ENCODE results near the gene ABCB8. TPM values are rescaled to one million over a fixed set of nuclear protein-coding genes. Genes with fewer than 3 reads are reported as not detected.
A peak's percentile ranks its signal among the peaks of the same experiment; 100 is the strongest.

ABCB8 gene
- total and polyA plus RNA-seq, 2 donors (not counting 3 experiments of a cell fraction or from before 2014, with no cell fraction given) = 38.0 to 46.3 TPM

DNA sequence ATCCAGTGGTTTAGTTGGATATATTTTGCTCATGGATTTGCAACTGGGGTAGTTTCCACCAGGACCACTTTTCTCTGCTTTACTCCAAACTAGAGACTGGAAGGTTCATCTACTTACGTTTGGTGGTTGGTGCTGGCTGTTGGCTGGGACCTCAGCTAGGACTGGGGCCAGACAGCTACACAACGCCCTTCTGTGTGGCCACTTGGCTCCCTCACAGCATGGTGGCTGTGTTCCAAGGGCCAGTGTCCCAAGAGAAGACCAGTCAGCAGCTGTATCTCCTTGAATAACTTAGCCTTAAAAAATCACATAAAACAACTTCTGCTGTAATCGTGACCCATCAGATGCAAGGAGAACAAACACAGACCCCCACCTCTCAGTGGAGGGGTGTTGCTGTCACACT lies 45.9 kb upstream of the ABCB8 start:
- Histone ChIP-seq H3K9me3 (replicated peaks; ENCODE audit: control insufficient read depth, insufficient read depth, low read length) (no peaks in the 10 kb centered on the region), H3K9ac (replicated peaks; ENCODE audit: extremely low read depth, insufficient read depth, low read length) (no peak overlapping the region), H3K27ac (ENCODE audit: insufficient read depth, low read depth, low read length) (no peak overlapping the region), H3K36me3 (ENCODE audit: control insufficient read depth in 2 of 2, extremely low read depth in 1 of 2, insufficient read depth in 2 of 2, low read length in 2 of 2) (no peaks in the 10 kb centered on the region), H3K9me1 (replicated peaks; ENCODE audit: control insufficient read depth, extremely low read depth, insufficient read depth, low read length) (no peaks in the 10 kb centered on the region), H3K27me3 (ENCODE audit: control insufficient read depth in 2 of 2, insufficient read depth in 2 of 2, low read length in 2 of 2) (peaks cover 37 to 47% of the 10 kb centered on the region in 2 experiments), H3K4me1 (ENCODE audit: control insufficient read depth, extremely low read depth, insufficient read depth, low read length) (no peaks in the 10 kb centered on the region), H3K79me2 (ENCODE audit: control insufficient read depth, insufficient read depth, low read length) (no peaks in the 10 kb centered on the region), H3K4me3 (replicated peaks in 1 of 3; ENCODE audit: insufficient read depth in 1 of 3, low read depth in 1 of 3, low read length in 3 of 3) (no peak overlapping the region), H3K4me2 (ENCODE audit: insufficient read depth, low read length) (no peak overlapping the region), H2AFZ (ENCODE audit: low read depth, low read length) (no peak overlapping the region), H4K20me1 (replicated peaks; ENCODE audit: control insufficient read depth, extremely low read depth, insufficient read depth, low read length) (no peaks in the 10 kb centered on the region)
- CTCF ChIA-PET = no interaction called here
- POLR2A ChIA-PET = no interaction called here
- TF ChIP-seq EZH2 (IDR thresholded peaks at IDR 0.05; ENCODE audit: borderline replicate concordance, low read depth, low read length, severe bottlenecking) (peak; percentile 22), MYC (IDR thresholded peaks at IDR 0.05; ENCODE audit: low read depth, low read length) (no peak)
- TF ChIP-seq, protein P1, sequence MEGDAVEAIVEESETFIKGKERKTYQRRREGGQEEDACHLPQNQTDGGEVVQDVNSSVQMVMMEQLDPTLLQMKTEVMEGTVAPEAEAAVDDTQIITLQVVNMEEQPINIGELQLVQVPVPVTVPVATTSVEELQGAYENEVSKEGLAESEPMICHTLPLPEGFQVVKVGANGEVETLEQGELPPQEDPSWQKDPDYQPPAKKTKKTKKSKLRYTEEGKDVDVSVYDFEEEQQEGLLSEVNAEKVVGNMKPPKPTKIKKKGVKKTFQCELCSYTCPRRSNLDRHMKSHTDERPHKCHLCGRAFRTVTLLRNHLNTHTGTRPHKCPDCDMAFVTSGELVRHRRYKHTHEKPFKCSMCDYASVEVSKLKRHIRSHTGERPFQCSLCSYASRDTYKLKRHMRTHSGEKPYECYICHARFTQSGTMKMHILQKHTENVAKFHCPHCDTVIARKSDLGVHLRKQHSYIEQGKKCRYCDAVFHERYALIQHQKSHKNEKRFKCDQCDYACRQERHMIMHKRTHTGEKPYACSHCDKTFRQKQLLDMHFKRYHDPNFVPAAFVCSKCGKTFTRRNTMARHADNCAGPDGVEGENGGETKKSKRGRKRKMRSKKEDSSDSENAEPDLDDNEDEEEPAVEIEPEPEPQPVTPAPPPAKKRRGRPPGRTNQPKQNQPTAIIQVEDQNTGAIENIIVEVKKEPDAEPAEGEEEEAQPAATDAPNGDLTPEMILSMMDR (IDR thresholded peaks at IDR 0.05; ENCODE audit: extremely low read depth in 1 of 2, insufficient read depth in 1 of 2, low read depth in 1 of 2, low read length in 2 of 2) = no peak
- no peak for FAIRE-seq
- dilution Hi-C loops (cut with MboI; ENCODE audit: extremely low pct_ligation_motif_present, low sequenced_read_pairs) = no loop called here
- DNase-seq (ENCODE audit: low read depth, low spot score) = no peak
- intact Hi-C loops (cut with micrococcal nuclease) = loop anchor here (10.0 kb wide), 1 partner anchor 418 kb away; the partner anchor contains the start of gene GIMAP4
- BruUV-seq (replicated peaks) = no TSS peak

DNA sequence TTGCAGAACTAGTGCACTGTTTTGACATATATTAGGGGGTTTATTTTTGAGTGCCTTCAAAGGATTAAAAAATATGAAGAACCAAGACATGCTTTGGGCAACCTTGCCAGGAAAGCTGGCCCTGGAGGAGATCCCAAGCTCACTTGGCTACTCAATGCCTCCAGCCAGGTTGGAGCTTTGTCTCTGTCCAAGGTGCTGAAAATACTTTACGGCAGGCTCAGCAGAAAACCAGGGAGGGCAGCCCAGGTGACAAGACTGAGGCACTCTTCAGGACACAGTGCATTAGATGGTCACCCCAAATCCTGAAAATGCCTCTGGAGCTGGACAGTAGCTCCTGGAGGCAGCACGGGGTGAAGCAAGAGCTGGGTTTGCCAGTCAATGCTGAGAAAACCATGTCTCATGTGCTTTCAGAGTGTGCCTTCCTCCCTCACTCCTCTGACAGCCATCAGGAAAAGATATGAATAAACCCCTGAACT lies 44.3 kb upstream of the ABCB8 start:
- Histone ChIP-seq H3K79me2 (ENCODE audit: control insufficient read depth, insufficient read depth, low read length) (no peaks in the 10 kb centered on the region), H3K36me3 (ENCODE audit: control insufficient read depth in 2 of 2, extremely low read depth in 1 of 2, insufficient read depth in 2 of 2, low read length in 2 of 2) (no peaks in the 10 kb centered on the region), H3K9me1 (replicated peaks; ENCODE audit: control insufficient read depth, extremely low read depth, insufficient read depth, low read length) (no peaks in the 10 kb centered on the region), H3K9me3 (replicated peaks; ENCODE audit: control insufficient read depth, insufficient read depth, low read length) (no peaks in the 10 kb centered on the region), H3K4me3 (replicated peaks in 1 of 3; ENCODE audit: insufficient read depth in 1 of 3, low read depth in 1 of 3, low read length in 3 of 3) (no peak overlapping the region), H2AFZ (ENCODE audit: low read depth, low read length) (no peak overlapping the region), H4K20me1 (replicated peaks; ENCODE audit: control insufficient read depth, extremely low read depth, insufficient read depth, low read length) (no peaks in the 10 kb centered on the region), H3K27me3 (ENCODE audit: control insufficient read depth in 2 of 2, insufficient read depth in 2 of 2, low read length in 2 of 2) (peaks cover 33 to 39% of the 10 kb centered on the region in 2 experiments), H3K4me2 (ENCODE audit: insufficient read depth, low read length) (no peak overlapping the region), H3K9ac (replicated peaks; ENCODE audit: extremely low read depth, insufficient read depth, low read length) (no peak overlapping the region), H3K27ac (ENCODE audit: insufficient read depth, low read depth, low read length) (no peak overlapping the region), H3K4me1 (ENCODE audit: control insufficient read depth, extremely low read depth, insufficient read depth, low read length) (peaks cover 7% of the 10 kb centered on the region)
- dilution Hi-C loops (cut with MboI; ENCODE audit: extremely low pct_ligation_motif_present, low sequenced_read_pairs) (no loop called here), intact Hi-C loops (cut with micrococcal nuclease) (loop anchor here (10.0 kb wide), 1 partner anchor 419 kb away; the partner anchor contains the start of gene GIMAP4)
- POLR2A ChIA-PET = no interaction called here
- BruUV-seq (replicated peaks) = no TSS peak
- FAIRE-seq = peak; percentile 83
- CTCF ChIA-PET = interaction anchor here (0.6 to 3.9 kb wide), 20 partner anchors 9 to 205 kb away, joined by 3 to 54 read pairs (median 4); no protein-coding TSS in a partner anchor
- peak; percentile 36 for DNase-seq (ENCODE audit: low read depth, low spot score)
- TF ChIP-seq FOS (IDR thresholded peaks at IDR 0.05; ENCODE audit: borderline replicate concordance, insufficient read depth, low read length) = no peak
- no peak for TF ChIP-seq EZH2 (IDR thresholded peaks at IDR 0.05; ENCODE audit: borderline replicate concordance, low read depth, low read length, severe bottlenecking)

Data from endothelial cell of umbilical vein (primary cell).